ACHN (cell line): Measurements from ENCODE around the gene XPNPEP3.

Source experiments
- DNase-seq: peaks from one replicate; pipeline ENCODE4 v3.0.0-alpha.2; 2015
- in situ Hi-C: cut with HindIII; loops from 2 replicates; pipeline ENCODE4 v1.10.0; 2017; ENCODE audit warnings: low sequenced_read_pairs, low pct_ligation_motif_present, low pct_unique_long_range_greater_than_20kb

The XPNPEP3 gene

DNA sequence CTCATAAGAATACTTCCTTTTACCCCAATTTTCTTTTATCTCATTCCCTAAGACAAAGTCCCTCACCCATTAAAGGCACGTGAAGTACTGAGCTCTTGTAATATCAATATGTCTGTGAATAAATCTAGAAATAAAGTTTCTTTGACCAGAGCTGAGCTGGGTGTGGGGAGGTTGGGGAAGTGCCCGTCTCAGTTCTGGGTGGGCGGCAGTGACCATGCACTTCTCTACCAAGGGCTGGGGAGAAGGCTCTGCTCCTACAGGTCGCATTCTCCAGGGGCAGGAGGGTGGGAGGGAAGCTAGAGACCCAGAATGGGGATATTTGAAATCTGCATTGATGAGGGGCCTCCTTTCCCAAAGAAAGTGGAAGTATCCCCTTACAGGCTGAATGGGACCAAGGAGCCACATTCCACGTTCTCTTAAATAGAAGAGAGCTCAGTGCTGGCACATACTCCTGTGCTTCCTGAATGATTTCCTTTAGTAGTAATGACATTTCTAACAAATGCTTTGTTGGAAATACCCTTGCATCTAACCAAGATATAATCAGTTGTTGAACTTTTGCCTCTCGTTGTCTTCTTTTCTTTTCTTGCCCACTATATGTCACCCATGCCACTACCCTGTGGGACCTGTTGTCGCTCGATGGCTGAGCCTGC, 110.3 kb downstream of the XPNPEP3 start:
- in situ Hi-C loops = no loop called here
- no peak for DNase-seq

DNA sequence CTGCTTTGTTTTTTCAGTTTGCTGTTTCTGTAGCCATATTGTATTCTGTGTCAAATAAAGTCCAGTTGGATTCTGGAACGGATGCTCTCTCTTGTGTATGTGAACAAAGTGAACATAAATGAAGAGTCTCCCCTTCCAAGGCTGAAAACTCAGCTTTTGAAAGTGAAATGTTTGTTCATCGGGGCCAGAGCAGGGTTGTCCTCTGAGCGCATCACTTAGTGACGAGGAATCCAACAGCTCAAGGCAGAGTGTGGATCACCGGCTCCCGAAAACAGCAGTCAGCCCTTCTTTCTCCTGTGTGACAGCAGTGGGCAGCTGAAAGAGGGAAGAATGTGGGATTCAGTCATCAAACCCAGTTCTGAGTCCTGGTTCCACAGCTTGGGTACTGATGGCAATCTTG, 115.6 kb downstream of the XPNPEP3 start:
- in situ Hi-C loops = no loop called here
- DNase-seq = no peak

DNA sequence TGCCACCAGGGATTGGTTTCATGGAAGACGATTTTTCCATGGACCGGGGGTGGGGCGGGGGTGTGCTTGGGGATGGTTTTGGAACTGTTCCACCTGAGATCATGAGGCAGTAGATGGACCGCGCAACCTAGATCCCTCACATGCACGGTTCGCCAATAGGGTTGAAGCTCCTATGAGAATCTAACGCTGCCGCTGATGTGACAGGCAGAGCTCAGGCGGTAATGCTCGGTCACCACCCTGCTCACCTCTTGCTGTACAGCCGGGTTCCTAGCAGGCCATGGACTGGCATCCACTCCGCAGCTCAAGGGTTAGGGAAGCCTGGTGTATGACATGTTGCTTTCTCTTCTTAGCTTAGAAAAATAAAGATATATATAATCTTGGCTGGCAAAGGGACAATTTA, 116.2 kb downstream of the XPNPEP3 start:
- no peak for DNase-seq
- in situ Hi-C loops = no loop called here

DNA sequence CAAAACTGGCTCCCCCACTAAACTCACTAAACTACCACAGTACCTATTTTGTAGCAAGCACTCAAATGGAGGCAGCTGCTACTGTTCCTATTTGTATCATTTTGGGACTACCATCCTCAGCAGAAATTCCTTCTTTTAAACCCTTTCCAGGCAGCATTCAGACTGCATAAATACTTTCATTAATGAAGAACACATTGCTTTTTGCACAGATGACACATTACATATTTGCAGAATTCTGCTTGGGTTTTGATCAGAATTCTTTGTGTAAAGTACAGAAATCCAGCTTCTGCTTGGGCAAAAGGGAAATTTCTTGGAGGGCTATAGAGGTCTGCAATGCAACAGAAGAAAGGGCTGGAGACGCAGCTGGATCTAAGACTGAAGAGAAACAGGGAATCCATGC, 118.4 kb downstream of the XPNPEP3 start:
- DNase-seq = no peak
- in situ Hi-C loops = no loop called here

DNA sequence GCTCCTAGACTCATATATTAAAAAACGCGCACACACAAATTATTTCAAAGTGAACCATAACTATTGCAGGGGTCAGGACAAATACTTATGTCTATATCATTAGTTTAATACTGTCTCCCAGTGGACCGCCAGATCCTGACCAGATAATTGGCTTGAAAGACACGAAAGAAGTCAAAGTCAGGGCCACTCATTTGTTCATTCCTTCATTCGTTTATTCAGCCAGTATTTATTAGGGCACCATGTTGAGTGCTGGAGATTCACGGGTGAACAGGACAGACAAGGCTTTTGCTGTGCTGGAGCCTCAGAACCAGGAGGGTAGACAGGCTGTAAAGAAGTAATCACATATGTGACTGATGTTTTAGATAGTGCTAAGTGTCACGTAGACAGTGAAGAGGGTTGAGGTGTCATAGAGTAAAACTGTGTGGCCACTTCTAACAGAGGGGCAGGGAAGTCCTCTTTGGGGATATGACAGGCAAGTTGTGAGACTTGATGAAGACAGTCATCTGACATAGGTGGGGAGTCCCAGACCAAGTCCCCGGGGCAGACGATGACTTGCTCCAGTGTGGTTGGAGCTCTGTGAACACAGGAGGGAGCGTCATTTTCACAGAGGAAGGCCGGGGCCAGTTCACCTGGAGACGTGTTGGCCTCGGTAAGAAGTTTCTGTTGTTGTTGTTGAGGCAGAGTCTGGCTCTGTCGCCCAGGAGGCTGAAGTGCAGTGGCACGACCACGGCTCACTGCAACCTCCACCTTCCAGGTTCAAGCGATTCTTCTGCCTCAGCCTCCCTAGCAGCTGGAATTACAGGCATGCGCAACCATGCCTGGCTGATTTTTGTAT, 120.1 kb downstream of the XPNPEP3 start:
- no peak for DNase-seq
- in situ Hi-C loops = no loop called here

DNA sequence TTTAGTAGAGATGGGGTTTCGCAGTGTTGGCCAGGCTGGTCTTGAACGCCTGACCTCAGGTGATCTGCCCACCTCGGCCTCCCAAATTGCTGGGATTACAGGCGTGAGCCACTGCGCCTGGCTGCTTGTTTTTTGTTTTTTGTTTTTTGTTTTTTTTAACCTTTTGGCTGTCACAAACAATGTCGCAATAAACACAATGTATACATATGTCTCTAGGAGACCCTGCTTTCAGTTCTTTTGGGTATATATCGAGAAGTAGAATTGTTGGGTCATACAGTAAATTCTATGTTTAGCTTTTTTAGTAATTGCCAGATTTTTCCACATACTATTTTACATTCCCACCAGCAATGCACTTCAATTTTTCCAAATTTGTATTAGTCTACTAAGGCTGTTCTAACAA, 122.2 kb downstream of the XPNPEP3 start:
- no peak for DNase-seq
- in situ Hi-C loops = no loop called here

DNA sequence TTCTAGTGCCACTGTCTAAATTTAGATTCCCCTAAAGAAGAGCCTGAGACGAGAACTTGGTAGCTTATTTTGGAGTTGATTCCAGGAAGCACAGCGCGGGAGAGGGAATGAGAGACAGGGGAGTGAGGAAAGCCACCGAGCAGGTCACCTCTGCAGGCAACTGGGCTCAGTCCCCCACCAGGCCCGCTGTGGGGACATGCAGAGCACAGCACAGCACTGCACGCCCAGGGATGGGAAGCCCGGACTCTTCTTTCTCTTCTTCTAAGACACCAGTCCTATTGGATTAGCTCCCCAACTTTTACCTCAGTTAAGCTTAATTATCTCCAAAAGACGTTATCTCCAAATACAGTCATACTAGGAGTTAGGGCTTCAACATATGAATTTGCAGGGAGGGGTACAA, 122.9 kb downstream of the XPNPEP3 start:
- in situ Hi-C loops = no loop called here
- DNase-seq = no peak
